Measurements from ENCODE around the gene CROCC.

- no peak for TF ChIP-seq POLR2A (IDR thresholded peaks at IDR 0.05)
- no peak for TF ChIP-seq CTCF (IDR thresholded peaks at IDR 0.05)
- no peak for TF ChIP-seq EP300 (IDR thresholded peaks at IDR 0.05)
Observed at GRCh38 chr1:17018849-17019248, 97.1 kb downstream of the CROCC start.
